K562 (cell line): ENCODE results near the gene CTAGE1. TPM values are rescaled to one million over a fixed set of nuclear protein-coding genes. Genes with fewer than 3 reads are reported as not detected.

Experiments used
- ATAC-seq: fragments of 200-7000 bp; cut with Tn5 transposase; 3 replicates; pipeline ENCODE4 v1.9.1; 2020; ENCODE audit warnings: moderate library complexity
- BruUV-seq: library from RNA; stranded (reverse); fragments of 400-500 nt; replicated peaks from 2 replicates; lab custom pipeline; 2021; lab: Mats Ljungman, UMichigan
- CTCF ChIA-PET: fragments of 300-600 bp; formaldehyde crosslinking; extraction: SDS; loops from one replicate; lab custom pipeline; 2021; ENCODE audit warnings: low intra/inter-chr PET ratio; lab: Yijun Ruan, JAX
- POLR2A ChIA-PET: fragments of 300-600, 350-650 bp; sonication (Branson Sonifier 250); formaldehyde crosslinking; extraction: SDS; loops from one replicate; lab custom pipeline; 2021; ENCODE audit warnings: antibody characterized with exemption, inconsistent platforms; lab: Yijun Ruan, JAX
- DNase-seq, 4 experiments: peaks; one replicate each; pipeline versions ENCODE4 v3.0.0 to v3.0.0-alpha.2; 2011 to 2018; ENCODE audit warnings: low spot score in 3 of 4, mixed read lengths in 3 of 4; ENCODE audit errors: extremely low read depth in 1 of 4
- FAIRE-seq: peaks from 2 replicates; lab custom pipeline; 2011; peaks lifted over from hg19 to GRCh38; lab: Jason Lieb, UNC
- H2AFZ ChIP-seq: 2 replicates; pipeline ENCODE4 v1.6.0; 2011; ENCODE audit warnings: low read depth, low read length, control low read depth, inconsistent platforms
- H3K27ac ChIP-seq: fragments of 200-600 bp; 3 replicates; pipeline ENCODE4 v1.8.0; 2011; ENCODE audit warnings: low read depth, mild to moderate bottlenecking, control low read depth, inconsistent platforms, low read length, moderate library complexity, mixed read lengths; ENCODE audit errors: extremely low read depth
- H3K27me3 ChIP-seq, 2 experiments: fragments of 300-600 bp in 1 of 2; 2 replicates in 1 of 2; 3 replicates in 1 of 2; pipeline versions ENCODE4 v1.6.0 to v1.8.0; 2011; ENCODE audit warnings: inconsistent platforms in 2 of 2, low read length in 2 of 2, mild to moderate bottlenecking in 1 of 2, mixed read lengths in 1 of 2, moderate library complexity in 1 of 2; ENCODE audit not compliant: control insufficient read depth in 2 of 2, insufficient read depth in 2 of 2
- H3K36me3 ChIP-seq: fragments of 300-600 bp; 3 replicates; pipeline ENCODE4 v1.8.0; 2011; ENCODE audit warnings: mild to moderate bottlenecking, low read length, inconsistent platforms; ENCODE audit not compliant: control insufficient read depth, insufficient read depth
- H3K4me1 ChIP-seq, 2 experiments: fragments of 200-600 bp in 1 of 2; replicated peaks in 1 of 2; 2 replicates in 1 of 2; 3 replicates in 1 of 2; pipeline versions ENCODE4 v1.5.1 to v1.8.0; 2011; ENCODE audit warnings: inconsistent platforms in 2 of 2, low read length in 2 of 2, mild to moderate bottlenecking in 1 of 2, mixed read lengths in 1 of 2, moderate library complexity in 1 of 2; ENCODE audit not compliant: control insufficient read depth in 2 of 2, insufficient read depth in 2 of 2
- H3K4me2 ChIP-seq: 2 replicates; pipeline ENCODE4 v1.6.1; 2011; ENCODE audit warnings: low read length, control low read depth, inconsistent platforms, mixed read lengths; ENCODE audit not compliant: insufficient read depth
- H3K4me3 ChIP-seq: fragments of 200-600 bp; sonication (generic), shearing (Covaris generic); 2 replicates; pipeline ENCODE4 v1.5.1; 2016; ENCODE audit warnings: control low read depth, inconsistent platforms
- H3K79me2 ChIP-seq: fragments of 200-600 bp; 3 replicates; pipeline ENCODE4 v1.8.0; 2011; ENCODE audit warnings: low read length, inconsistent platforms; ENCODE audit not compliant: control insufficient read depth, insufficient read depth
- H3K9ac ChIP-seq, 2 experiments: 2 replicates each; pipeline versions ENCODE4 v1.6.0 to v1.6.1; 2011; ENCODE audit warnings: low read depth in 2 of 2, low read length in 2 of 2, control low read depth in 1 of 2, inconsistent platforms in 1 of 2, mild to moderate bottlenecking in 1 of 2, mixed read lengths in 1 of 2; ENCODE audit not compliant: insufficient read depth in 1 of 2
- H3K9me1 ChIP-seq: one replicate; pipeline ENCODE4 v1.6.0; 2011; ENCODE audit warnings: inconsistent platforms, mild to moderate bottlenecking, low read length, moderate library complexity; ENCODE audit not compliant: control insufficient read depth, insufficient read depth
- H3K9me3 ChIP-seq: replicated peaks from 2 replicates; pipeline ENCODE4 v1.5.1; 2011; ENCODE audit warnings: low read depth, low read length, inconsistent platforms; ENCODE audit not compliant: control insufficient read depth, insufficient read depth
- H4K20me1 ChIP-seq: replicated peaks from 2 replicates; pipeline ENCODE4 v1.6.1; 2011; ENCODE audit warnings: low read length, inconsistent platforms, mixed read lengths; ENCODE audit not compliant: control insufficient read depth, insufficient read depth
- EWSR1 ChIP-seq: fragments of 450-650 bp; IDR thresholded peaks from 2 replicates; pipeline ENCODE4 v1.6.1; 2018; ENCODE audit warnings: borderline replicate concordance, mild to moderate bottlenecking, low read depth, moderate library complexity; ENCODE audit not compliant: partially characterized antibody
- GTF2A2 ChIP-seq: IDR thresholded peaks from 2 replicates; pipeline ENCODE4 v1.6.1; 2016; ENCODE audit warnings: mild to moderate bottlenecking, missing genetic modification characterization, missing compliant biosample characterization
- GTF3C2 ChIP-seq: IDR thresholded peaks from 3 replicates; pipeline ENCODE4 v1.6.1; 2011; ENCODE audit warnings: borderline replicate concordance, mild to moderate bottlenecking, moderate library complexity; ENCODE audit not compliant: insufficient read length; ENCODE audit errors: extremely low read depth
- IRF1 ChIP-seq: sonication (generic); formaldehyde crosslinking; IDR thresholded peaks from 2 replicates; pipeline ENCODE4 v1.8.0; 2022; ENCODE audit warnings: missing genetic modification reagents, mild to moderate bottlenecking, borderline replicate concordance
- MTA2 ChIP-seq: fragments of 450-650 bp; IDR thresholded peaks from 2 replicates; pipeline ENCODE4 v1.6.1; 2016; ENCODE audit warnings: low read depth
- NFRKB ChIP-seq: fragments of 450-650 bp; IDR thresholded peaks from 2 replicates; pipeline ENCODE4 v1.6.1; 2016; ENCODE audit warnings: low read depth
- PHTF2 ChIP-seq: fragments of 250-450 bp; sonication (Bioruptor Pico); IDR thresholded peaks from 2 replicates; pipeline ENCODE4 v1.5.0; 2021; ENCODE audit warnings: mild to moderate bottlenecking
- PYGO2 ChIP-seq: fragments of 450-650 bp; IDR thresholded peaks from 2 replicates; pipeline ENCODE4 v1.6.1; 2016; ENCODE audit warnings: mild to moderate bottlenecking, missing genetic modification characterization, moderate library complexity, missing compliant biosample characterization
- SETDB1 ChIP-seq: IDR thresholded peaks from one replicate; pipeline ENCODE4 v1.6.1; 2012; ENCODE audit warnings: low read length, control low read depth, inconsistent platforms
- SRSF3 ChIP-seq: fragments of 200-400 bp; formaldehyde crosslinking; IDR thresholded peaks from 2 replicates; pipeline ENCODE4 v1.6.1; 2016; ENCODE audit warnings: mild to moderate bottlenecking, low read length, moderate library complexity; ENCODE audit not compliant: insufficient read depth
- SUPT5H ChIP-seq: fragments of 450-650 bp; IDR thresholded peaks from 2 replicates; pipeline ENCODE4 v1.6.1; 2016
- TEAD2 ChIP-seq: fragments of 450-650 bp; IDR thresholded peaks from 2 replicates; pipeline ENCODE4 v1.6.1; 2016; ENCODE audit warnings: missing genetic modification characterization, control low read depth, missing compliant biosample characterization
- ZBTB26 ChIP-seq: fragments of 450-650 bp; formaldehyde crosslinking; IDR thresholded peaks from 2 replicates; pipeline ENCODE4 v1.4.0; 2022; ENCODE audit warnings: missing genetic modification characterization
- ZBTB33 ChIP-seq: sonication (generic); formaldehyde crosslinking; IDR thresholded peaks from 2 replicates; pipeline ENCODE4 v1.8.1; 2023; ENCODE audit warnings: mild to moderate bottlenecking, missing genetic modification reagents
- ZC3H8 ChIP-seq: fragments of 450-650 bp; IDR thresholded peaks from 2 replicates; pipeline ENCODE4 v1.6.1; 2017
- ZNF354B ChIP-seq: fragments of 250-450 bp; sonication (Bioruptor Pico); IDR thresholded peaks from 2 replicates; pipeline ENCODE4 v1.4.0; 2020
- WGBS: fragments of 100-300 bp; shearing (Covaris generic); methylation state at CpG from one replicate; pipeline ENCODE4 v1.1.6; 2016; ENCODE audit warnings: low coverage, mixed read lengths; ENCODE audit not compliant: insufficient coverage; ENCODE audit errors: missing lambda C conversion rate; 5-methylcytosine and 5-hydroxymethylcytosine counted together
- in situ Hi-C: fragments of 300-500 bp; cut with MboI; formaldehyde crosslinking; loops from 4 replicates; pipeline ENCODE4 v1.15.0; 2018; ENCODE audit warnings: inconsistent platforms, mixed read lengths
- intact Hi-C: fragments of 100-400 bp; cut with micrococcal nuclease; formaldehyde crosslinking; loops from 2 replicates; pipeline ENCODE4 v1.14.2; 2022
- polyA plus RNA-seq, 8 experiments: library from polyadenylated mRNA; depleted of rRNA in 4 of 8; stranded (reverse) in 5 of 8; unstranded in 3 of 8; fragments of >200 nt; fragmentation: Nextera tagmentation in 2 of 8; fragmentation: Illumina TruSeq in 1 of 8; extraction: Ambion mirVana in 2 of 8; extraction: Trizol in 1 of 8; gene quantifications; 2 replicates each; pipeline versions ENCODE4 v1.2.1 to v1.2.3, GENCODE V29; 2011 to 2014; ENCODE audit warnings: inconsistent platforms in 1 of 8, missing spikeins in 1 of 8
- total RNA-seq, 7 experiments: library from RNA; depleted of rRNA in 6 of 7; stranded (reverse); fragments of >200 nt in 6 of 7; fragmentation: Illumina TruSeq in 2 of 7; extraction: Trizol in 2 of 7; gene quantifications; 2 replicates each; pipeline versions ENCODE4 v1.2.1 to v1.2.3, GENCODE V29; 2011 to 2021; ENCODE audit warnings: low replicate concordance in 1 of 7

CTAGE1 gene
- total and polyA plus RNA-seq, 9 of the 15 experiments (the other 6 are each of a cell fraction or from before 2014, with no cell fraction given): not detected

- no peaks in the 10 kb centered on the region for H3K79me2 ChIP-seq
- H3K4me2 ChIP-seq: no peak overlapping the region
- H3K9me3 ChIP-seq: no peaks in the 10 kb centered on the region
- ATAC-seq (no peak), FAIRE-seq (no peak), DNase-seq (no peak)
- H3K36me3 ChIP-seq: no peaks in the 10 kb centered on the region
- H3K9me1 ChIP-seq: no peaks in the 10 kb centered on the region
- in situ Hi-C loops (no loop called here), intact Hi-C loops (no loop called here)
- POLR2A ChIA-PET: no interaction called here
- H3K9ac ChIP-seq: no peak overlapping the region
- H2AFZ ChIP-seq: no peak overlapping the region
- WGBS: 1% methylated on average over 9 of the region's 9 CpGs
- no peak overlapping the region for H3K27ac ChIP-seq
- no peaks in the 10 kb centered on the region for H3K4me1 ChIP-seq
- H4K20me1 ChIP-seq: no peaks in the 10 kb centered on the region
- H3K27me3 ChIP-seq: peaks cover 3 to 13% of the 10 kb centered on the region in 2 experiments
- no TSS peak for BruUV-seq
- TF ChIP-seq MTA2 (no peak), ZNF354B (CRISPR knock-in tag) (no peak), PHTF2 (CRISPR knock-in tag) (no peak), GTF2A2 (no peak), NFRKB (no peak), ZBTB26 (CRISPR knock-in tag) (no peak), EWSR1 (no peak), SETDB1 (no peak), TEAD2 (no peak), SUPT5H (no peak), IRF1 (CRISPR knock-in tag) (no peak), SRSF3 (no peak), GTF3C2 (no peak), ZC3H8 (no peak), PYGO2 (tag) (no peak), ZBTB33 (CRISPR knock-in tag) (no peak)
- CTCF ChIA-PET: no interaction called here
- H3K4me3 ChIP-seq: no peak overlapping the region
Measured at GRCh38 chr18:22423878-22424564, 6.3 kb upstream of the CTAGE1 start.
